Heart left ventricle (tissue), 13 donors: ENCODE data around the gene TUBE1.

Experiments used
- POLR2A ChIP-seq, 2 donors: fragments of 450-650 bp; IDR thresholded peaks; one replicate each; pipeline ENCODE4 v1.6.1; 2017; ENCODE audit warnings: antibody characterized with exemption in 2 of 2, mild to moderate bottlenecking in 2 of 2, moderate library complexity in 2 of 2
- TF ChIP-seq, protein P1 (sequence below), 12 donors: fragments of 200-600 bp; sonication (generic) in 4 of 12; IDR thresholded peaks; one replicate each; pipeline versions ENCODE4 v1.5.0 to v1.8.0; 2018 to 2022; ENCODE audit warnings: antibody characterized with exemption in 12 of 12, mild to moderate bottlenecking in 5 of 12
- donor health status: ischemic (EF 13 %, LVEDD 7.1; RV severe dilation, severe dysfunction).
- donor health status: DM: no; HTN: yes; CAD: no.
- donor health status: DM: no; HTN: no; CAD: no.
- donor health status: ischemic (EF 25% LVEDD 6.9; RV normal size, moderate dysfunction).
- donor health status: ischemic (EF 25% LVEDD 5.7; RV mildly dilated, moderate dysfunction).
- donor health status: ischemic (EF 35%, LVEDD 5.7; RV mildly dilated, moderate dysfunction).
- donor health status: nonischemic (EF 11% LVEDD 7.7; RV severe dilation, severe dysfunction).
- donor health status: DM: yes; HTN: yes; CAD: no.
- donor health status: PGD.
- donor health status: ischemic (EF 29% LVEDD 5.4; RV normal size, mild dysfunction).
- donor health status: nonischemic (EF 23%, LVEDD 6.1; RV moderate dilation, normal function).

DNA sequence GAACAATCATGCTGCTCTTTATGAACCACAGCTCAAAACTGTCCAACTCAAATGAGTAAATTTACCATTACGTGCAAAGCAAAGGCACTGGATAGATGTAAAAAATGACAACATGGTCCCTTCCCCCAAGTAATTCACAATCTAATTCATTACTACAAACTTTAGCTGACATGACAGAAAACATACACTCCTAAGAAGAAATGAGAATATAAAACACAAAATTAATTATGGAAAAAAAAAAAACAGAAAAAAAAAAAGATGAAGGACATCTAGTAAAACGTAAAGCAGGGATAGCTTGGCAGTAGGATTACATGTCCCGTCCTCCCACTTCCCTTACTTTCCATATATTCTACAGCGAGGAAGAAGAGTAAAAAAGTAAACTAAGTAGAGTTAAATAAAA, 5.7 kb downstream of the TUBE1 start:
- TF ChIP-seq, protein P1, sequence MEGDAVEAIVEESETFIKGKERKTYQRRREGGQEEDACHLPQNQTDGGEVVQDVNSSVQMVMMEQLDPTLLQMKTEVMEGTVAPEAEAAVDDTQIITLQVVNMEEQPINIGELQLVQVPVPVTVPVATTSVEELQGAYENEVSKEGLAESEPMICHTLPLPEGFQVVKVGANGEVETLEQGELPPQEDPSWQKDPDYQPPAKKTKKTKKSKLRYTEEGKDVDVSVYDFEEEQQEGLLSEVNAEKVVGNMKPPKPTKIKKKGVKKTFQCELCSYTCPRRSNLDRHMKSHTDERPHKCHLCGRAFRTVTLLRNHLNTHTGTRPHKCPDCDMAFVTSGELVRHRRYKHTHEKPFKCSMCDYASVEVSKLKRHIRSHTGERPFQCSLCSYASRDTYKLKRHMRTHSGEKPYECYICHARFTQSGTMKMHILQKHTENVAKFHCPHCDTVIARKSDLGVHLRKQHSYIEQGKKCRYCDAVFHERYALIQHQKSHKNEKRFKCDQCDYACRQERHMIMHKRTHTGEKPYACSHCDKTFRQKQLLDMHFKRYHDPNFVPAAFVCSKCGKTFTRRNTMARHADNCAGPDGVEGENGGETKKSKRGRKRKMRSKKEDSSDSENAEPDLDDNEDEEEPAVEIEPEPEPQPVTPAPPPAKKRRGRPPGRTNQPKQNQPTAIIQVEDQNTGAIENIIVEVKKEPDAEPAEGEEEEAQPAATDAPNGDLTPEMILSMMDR (IDR thresholded peaks at IDR 0.05): no peak
- no peak for TF ChIP-seq POLR2A (IDR thresholded peaks at IDR 0.05)
